T-helper 22 cell (primary cell): ENCODE results near the gene HOXC5.

Experiments
- DNase-seq: peaks from one replicate; pipeline ENCODE4 v3.0.0-alpha.2; 2020; ENCODE audit warnings: low read depth

HOXC5 gene

GRCh38 chr12:53995378-53996239 is 37.2 kb upstream of the HOXC5 start:
- no peak for DNase-seq

DNA sequence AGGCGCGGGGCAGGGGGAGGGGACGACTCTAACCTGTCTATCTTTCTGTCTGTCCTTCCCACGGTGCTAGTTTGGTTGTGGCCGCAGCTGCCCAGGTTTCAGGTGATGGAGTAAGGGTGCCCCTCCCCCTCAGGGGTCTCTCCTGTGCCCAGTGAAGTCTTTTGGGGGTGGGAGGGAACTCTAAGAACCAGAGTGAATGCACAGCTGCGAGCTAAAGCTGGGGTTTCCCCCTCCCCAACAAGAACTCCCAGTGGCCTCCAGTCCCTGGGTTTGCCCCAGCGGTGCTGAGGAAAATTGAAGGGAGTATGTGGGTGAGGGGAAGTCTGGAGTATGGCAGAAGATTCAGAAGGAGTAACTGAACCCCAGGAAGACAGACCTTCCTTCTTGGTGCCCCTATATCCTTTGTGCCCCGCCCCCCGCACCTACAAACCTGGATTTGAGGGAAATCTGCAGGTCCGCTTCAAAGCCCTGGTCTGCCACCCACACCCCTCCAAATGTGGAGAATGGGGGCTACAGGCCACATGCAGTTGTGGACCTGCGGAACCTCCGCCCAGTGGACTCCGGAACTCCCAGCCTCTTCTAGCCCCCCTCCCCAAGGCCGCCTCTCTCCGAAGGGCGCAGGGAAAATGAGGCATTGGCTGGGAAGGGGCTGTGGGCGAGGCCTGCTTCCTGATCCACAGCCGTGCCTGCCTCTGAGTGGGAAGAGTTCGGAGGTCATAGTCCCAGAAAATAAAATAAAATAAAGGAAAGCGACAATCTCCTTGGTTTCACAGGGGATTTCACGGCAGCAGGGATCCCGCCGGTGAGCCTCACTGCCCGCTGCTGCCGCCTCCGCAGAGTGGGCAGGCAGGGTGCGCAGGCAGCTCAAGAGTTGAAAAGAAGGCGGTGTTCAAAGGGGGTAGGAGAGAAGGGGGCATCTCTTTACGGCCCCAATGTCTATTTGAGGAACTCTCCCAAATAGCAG is 36.3 kb upstream of the HOXC5 start:
- DNase-seq, result no peak

DNA sequence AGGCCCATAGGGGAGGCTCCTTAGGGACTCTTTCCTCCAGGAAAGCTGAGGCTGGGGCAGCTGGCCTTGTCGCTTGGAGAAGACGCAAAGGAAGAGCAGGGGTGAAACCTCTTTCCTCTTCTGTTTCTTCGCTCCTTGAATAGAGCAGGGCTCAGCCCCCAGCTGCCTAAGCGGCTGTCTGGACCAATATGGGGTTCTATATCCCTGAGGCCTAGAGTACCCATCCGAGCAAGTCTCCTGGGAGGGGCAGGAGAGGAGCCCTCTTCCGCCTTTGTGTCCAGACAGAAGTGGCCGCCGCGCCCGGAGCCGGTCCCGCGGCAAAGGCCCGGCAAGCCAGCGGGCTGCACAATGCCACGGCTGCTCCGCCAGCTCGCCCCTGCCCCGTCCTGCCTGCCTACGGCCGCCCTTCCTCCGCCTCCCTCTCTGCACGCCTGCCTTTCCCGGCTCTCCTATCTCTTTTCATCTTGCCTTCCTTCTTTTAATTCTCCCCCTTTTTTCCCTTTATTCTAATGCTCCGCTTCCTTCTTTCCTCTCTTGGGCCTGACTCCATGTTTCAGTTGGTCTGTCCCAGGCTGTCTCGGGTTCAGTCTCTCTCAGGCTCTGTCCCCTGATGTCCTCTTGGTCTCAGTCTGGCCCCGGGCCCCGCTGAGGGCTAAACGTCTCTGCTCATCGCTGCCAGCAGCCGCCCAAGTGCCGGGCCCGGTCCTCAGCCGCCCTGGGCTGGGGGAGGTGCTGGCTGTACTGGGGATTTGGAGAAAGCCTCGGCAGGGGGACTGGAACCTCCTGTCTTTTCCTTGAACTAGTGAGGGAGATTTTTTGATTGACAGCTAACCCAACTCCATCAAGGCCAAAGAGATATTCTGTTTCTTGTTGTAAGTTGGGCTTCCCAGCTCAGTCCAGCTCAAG is 35.4 kb upstream of the HOXC5 start:
- no peak for DNase-seq

DNA sequence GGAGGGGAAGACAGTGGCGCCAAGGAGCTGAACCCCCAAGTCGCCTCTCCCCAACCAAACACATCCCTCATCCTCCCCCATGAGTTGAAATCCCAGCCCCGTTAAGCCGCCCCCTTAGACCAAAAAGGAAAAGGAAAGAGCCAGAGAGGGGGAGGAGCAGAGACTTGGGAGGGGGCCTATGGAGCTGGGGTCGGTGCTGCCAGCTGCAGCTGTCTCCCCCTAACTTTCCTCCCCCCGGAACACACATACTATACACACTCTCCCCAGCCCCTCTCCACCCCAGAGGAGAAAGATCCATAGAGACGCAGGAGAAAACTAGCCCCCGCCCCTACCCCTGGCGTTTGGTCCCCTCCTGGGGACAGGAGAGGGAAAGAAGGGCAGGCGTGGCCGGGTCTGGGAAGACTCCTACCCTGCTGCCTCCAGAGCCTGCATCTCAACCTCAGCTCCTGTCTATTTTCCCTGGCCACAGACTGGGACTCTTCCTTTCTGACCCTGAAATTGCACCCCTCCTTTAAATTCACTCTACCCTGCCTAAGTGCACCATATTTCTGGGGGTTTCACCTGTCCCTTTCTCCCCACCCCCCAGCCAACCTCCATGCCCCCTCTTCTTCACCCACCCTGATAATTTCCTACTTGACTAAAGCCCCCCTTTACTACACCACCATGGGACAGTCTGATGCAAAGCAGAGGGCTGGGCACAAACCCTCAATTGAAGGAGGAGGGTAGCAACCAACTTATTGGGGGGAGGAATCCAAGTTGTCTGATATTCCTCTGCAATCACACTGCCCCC is 34.5 kb upstream of the HOXC5 start:
- DNase-seq, result no peak

DNA sequence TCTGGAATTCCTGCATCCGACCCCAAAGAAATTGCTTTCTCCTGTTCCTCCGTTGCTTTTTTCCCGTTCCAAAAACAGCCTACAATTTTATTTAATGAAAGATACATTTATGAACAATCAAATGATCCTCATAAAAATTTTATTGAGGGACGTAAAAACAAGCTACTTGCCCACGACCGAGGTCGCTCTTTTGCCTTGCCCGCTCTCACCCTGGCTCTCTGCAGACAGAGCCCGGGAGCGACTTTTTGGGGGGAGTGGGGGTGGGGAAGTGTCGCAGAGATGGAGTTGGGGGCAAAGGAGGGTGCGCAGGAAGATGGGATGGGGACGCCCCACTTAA is 34.0 kb upstream of the HOXC5 start:
- DNase-seq, result no peak

DNA sequence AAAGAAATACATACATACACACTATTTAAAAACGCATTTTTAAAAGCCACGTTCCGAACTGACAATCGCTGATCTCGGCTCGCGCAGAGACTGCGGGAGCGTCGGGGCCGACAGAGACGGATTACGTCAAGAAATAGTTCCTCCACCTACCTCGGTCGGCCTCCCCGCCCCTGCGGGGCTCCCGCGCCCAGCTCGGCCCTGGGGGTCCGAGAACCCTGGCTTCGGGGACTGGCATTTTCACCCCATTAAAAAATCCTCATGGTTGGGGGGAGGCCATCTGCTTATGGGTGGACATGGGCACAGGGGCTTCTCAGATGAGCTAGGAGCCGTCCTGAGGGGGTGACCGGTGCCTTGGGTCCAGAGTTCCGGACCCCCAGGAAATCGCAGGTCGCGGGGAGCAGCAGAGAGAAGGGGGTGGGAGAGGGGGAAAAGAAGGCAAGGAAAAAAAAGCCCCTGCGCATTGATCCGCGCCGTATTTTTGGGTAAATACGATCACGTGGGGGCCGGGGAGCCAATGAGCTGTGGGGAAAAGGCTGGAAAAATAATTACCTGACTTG is 33.2 kb upstream of the HOXC5 start:
- DNase-seq, result no peak

DNA sequence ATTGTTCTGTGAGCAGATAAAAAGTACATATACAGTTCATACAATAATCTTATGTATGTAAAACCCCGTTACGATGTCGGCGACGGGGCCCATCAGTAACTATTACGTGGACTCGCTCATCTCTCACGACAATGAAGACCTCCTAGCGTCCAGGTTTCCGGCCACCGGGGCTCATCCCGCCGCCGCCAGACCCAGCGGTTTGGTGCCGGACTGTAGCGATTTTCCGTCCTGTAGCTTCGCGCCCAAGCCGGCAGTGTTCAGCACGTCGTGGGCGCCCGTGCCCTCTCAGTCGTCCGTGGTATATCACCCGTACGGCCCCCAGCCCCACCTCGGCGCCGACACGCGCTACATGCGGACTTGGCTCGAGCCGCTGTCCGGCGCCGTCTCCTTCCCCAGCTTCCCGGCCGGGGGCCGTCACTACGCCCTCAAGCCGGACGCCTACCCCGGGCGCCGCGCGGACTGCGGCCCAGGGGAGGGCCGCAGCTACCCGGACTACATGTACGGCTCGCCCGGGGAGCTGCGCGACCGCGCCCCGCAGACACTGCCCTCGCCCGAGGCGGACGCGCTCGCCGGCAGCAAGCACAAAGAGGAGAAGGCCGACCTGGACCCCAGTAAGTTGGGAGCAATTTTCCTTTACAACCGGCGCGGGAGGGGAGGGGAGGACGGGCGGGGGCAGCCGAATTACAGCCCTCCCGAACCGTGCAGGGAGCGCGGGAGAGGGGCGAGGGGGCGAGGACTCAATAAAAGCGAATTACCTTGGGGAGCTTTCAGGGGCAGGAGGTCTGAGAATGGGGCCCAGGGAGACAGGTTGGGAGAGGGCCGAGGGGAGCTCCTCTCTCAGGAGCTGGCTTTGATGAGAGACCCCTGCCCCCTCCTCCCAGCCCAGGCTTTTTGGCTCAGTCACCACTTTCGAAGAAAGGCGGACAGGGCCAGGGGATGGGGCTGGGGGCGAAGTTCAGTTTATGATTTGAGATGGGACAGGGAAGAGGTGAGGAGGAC is 32.4 kb upstream of the HOXC5 start, which contains the start of gene HOXC9:
HOXC9 (plus strand) TSS at position 46 of the 999 bp plus-strand sequence; CDS start at position 74, 28 bp downstream.
- DNase-seq, result no peak

- DNase-seq, result no peak
These were observed 31.3 kb upstream of the HOXC5 start for GRCh38 chr12:54001283-54002187.

DNA sequence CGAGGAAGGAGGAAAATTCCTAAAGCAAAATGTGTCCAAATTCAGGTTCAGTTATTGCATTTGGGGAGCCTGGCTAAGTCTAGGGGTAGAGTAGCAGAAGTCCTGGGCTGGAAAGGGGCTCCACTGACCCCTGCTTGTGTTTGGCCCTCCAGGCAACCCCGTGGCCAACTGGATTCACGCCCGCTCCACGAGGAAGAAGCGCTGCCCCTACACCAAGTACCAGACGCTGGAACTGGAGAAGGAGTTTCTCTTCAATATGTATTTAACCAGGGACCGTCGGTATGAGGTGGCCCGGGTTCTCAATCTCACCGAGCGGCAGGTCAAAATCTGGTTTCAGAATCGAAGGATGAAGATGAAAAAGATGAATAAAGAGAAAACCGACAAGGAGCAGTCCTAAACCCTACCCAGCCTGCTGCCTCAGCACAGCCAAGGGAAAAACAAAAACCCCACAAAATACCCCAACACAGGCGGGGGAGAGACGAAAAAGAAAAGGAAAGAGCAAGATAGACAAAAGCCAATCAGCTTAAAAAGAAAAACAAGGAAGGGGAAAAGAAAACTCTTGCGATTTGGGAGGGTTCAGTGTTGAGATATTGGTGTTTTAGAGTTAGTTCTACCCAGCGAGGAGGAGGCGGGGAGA is 30.5 kb upstream of the HOXC5 start:
- DNase-seq, result no peak

- DNase-seq, result no peak
These were observed 29.9 kb upstream of the HOXC5 start for GRCh38 chr12:54002915-54003389.

DNA sequence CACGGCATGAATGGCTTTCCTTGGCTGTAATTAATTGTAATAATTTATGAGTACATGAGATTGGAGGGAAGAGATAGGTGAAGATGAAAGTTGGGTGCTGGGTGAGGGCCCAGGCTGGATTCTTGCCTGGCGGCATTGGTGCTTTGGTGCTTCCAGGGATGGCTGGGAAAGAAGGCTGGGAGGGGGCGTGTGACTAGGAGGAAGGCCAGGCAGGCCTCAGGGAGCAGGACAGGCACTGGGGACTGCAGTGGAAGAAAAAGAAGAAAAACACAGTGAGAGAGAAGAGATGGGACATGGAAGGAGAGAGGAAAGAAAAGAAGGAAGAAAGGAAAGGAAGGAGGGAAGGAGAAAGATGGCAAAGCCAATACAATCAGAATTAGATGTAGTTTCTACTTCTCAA is 29.2 kb upstream of the HOXC5 start:
- DNase-seq, result no peak

GRCh38 chr12:54004063-54004840 is 28.6 kb upstream of the HOXC5 start:
- no peak for DNase-seq

DNA sequence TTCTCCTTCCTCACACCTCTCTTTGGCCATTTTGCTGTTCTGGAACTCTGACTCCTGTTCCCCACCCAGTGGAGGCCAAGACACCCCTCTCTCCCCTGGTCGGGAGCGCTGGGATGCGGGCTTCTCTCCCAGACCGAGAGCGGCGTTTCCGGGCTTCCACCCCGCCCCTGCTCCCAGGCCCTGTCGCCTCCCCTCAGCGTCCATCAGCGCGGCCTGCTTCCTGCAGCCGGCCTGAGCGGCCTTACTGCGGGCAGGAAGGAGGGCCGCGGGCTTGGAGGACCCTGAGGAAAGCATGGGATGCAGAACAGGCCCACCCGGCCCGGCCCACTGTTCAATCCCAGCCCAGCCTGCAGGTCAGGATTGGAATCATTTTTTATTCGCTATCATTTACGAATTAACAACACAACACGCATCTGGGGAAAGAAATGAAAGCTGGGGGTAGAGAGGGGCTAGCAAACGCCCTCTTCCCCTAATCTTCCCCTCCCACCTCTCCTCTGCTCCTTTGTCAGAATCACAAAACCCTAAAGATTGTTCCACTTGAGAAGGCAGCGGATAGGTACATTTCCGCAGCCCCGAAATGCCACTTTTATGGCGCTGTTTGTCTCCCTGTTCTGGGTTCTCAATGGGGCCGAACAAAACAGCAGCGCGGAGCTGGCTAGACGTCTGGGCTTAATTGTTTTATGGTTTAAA is 27.9 kb upstream of the HOXC5 start:
- DNase-seq, result no peak

DNA sequence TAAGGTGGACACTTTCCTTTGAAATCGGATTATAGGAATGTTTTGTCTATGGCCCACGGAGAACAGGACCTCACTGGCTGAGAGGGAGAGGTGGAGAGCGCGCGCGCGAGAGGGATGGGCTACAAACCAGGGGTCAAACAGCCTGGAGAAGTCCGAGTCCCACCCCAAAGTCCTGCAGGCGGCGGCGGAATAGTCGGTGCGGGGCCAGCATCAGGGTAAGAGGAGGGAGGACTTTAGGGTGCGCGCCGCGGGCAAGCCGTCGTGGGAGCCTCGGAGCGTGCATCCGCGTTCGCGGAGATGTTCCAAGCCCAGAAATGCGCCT is 27.4 kb upstream of the HOXC5 start:
- DNase-seq, result no peak

- DNase-seq, result peak; percentile 59
These were observed 26.8 kb upstream of the HOXC5 start for GRCh38 chr12:54005853-54006558.
